Stimulated activated CD4-positive, alpha-beta T cell treated with anti-CD3 and anti-CD28 coated beads, Interleukin-15, amount 100 ng/mL, for 24 hours (primary cell): ENCODE measurements around the gene OTOF.
"Not testable (repeated sequence)": the region's sequence is repeated elsewhere in the genome, so short reads cannot be mapped to it uniquely, and the experiment has no call there.

Source experiments
- DNase-seq: peaks from one replicate; pipeline ENCODE4 v3.0.0-alpha.2; 2020

Gene OTOF

DNA sequence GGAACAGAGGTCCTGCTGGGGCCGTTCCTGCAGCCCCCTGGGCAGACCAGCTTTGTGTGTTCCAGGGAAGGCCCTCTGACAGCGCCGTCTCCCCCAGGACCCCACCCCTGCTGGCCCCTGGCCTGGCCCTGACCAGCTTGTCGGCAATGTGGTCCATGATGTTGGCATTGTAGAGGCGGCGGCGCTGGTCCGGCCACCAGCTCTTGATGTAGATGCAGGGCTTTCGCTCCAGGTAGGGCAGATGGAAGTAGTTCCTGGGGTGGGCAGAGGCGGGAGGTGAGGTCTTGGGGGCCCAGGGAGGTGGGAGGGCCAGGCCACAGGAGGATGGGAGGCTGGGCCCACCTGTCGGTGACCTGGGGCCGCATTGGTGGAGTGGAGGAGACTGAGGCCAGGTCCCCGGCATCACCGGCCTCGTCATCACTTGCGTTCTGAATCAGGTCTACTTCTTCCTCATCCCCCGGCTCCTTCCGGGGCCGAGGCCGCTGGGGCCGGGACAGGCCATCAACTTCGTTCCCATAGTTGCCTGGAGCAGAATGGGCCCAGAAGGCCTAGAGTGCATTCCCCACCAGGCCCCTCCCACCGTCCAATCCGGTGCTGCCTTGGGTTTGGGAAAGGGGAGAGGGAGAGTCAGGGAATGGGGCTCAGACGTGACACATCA, 1.3 kb upstream of the OTOF start:
- DNase-seq = no peak

DNA sequence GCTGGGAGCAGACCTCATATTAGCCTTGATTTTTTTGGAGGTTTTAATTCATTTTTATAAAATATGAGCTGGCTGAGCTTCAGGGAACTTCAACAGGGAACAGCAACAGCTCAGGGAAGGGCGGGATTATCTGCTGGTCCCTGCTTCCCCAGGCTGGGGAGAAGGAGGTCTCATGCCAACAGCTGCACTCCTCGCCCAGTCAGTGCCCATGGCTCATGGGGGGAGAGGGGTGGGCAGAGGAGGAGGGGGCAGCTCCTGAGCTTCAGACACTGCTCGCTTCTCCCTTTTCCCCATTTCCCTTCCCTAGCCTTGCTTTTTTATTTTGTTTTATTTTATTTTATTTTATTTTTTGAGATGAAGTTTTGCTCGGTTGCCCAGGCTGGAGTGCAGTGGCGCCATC, 442 bp upstream of the OTOF start:
- no peak for DNase-seq

DNA sequence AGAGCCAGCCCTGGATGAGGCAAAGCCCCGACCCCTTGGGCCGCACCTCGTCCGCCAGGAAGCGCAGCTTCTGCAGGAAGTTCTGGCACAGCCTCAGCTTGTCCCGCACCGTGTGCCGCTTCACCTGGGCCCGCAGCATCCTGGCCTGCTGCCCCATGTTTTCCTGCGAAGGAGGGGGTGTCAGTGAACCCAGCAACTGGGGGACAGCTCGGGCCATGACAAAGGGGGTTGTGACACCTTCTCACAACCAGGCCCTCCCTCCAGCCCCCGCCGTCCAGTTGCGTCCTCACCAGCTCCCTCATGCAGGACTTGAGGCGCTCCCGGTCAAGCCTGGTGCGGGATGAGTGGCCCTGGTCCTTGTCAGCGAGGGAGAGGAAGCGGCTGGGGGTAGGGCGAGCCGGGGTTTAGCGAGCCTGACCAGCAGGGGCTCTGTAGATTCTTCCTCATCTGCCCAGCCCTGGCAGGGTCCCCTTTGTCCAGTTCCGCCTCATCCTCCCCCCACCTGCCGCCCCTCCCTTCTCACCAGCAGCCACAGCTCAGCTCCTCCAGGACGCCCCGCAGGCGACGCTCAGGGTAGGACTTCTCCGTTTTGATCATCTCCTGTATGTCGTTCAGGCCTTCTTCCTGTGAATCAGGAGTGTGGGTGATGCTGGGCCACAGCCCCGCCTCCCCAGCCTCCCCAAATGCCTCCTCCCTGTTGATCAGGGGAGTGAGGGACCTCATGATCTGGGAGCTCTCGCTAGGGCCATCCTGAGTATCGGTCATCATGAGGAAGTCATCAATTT, 606 bp downstream of the OTOF start:
- peak; percentile 19 for DNase-seq

DNA sequence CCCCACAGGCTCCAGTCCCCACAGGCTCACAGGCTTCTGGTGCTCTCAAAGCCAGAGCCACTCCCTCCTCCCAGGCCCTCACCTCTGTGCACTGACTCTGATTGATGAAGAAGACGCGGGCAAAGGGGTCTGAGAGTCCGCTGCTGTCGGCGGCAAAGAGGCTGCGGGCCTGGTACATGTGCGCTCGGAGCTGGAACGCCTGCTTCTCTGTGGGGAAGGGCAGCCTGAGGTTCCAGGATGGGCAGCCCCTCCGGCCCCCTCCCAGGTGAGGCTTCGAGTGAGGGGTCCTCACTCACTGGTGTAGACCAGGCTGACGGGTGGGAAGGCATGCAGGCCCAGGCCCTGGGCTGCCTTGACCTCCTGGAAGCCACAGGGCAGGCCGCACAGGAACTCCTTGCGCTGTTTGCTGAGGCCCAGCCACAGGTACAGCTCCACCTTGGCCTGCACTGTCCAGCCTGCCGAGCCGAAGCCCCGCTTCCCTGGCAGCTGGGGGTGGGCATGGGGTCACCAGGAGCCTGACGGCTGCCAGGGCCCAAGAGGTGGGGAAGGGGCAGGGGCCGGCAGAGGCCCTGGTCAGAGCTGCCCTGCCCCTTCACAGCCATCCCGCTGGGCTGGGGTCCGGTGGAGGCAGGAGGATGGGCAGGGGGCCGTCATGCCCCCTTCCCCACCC, 2.0 kb downstream of the OTOF start:
- DNase-seq = no peak

DNA sequence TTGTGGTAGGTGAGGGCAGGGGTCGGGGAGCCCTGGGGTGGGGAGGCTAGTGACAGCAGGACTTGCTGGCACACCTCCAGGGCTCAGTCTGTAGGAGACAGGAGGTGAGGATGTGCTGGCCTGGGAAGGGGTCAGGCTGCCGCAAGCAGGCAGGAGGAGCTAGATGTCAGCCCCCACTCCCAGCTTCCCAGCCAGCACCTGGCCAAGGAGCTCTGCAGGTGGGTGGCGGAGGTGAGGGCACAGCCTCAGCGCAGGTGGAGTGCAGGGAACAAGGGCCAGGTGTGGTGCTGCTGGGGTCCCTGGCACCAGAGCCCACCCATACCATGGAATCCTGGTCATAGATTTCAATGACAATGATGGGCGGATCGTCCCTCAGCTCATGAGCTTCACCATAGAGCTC, 2.9 kb downstream of the OTOF start:
- no peak for DNase-seq

DNA sequence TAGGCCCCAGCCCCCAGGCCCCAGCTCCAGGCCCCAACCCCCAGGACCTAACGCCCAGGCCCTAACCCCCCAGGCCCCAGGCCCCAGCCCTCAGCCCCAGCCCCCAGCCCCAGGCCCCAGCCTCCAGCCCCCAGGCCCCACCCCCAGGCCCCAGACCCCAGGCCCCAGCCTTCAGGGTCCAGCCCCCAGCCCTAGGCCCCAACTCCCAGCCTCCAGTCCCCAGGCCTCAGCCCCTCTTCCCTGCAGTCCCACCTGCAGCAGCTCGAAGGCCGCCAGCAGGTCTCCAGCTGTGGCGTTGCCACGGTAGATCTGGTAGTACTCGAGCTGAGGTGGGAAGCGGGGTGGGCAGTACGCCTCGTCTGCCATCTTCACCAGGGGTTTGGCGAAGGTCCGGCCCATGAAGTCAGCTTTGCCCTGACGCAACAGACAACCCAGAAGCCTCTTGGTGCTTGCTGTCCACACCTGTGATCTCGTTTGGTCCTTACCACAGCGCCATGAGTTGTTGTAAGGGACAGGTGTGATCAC, 3.6 kb downstream of the OTOF start:
- no peak for DNase-seq

DNA sequence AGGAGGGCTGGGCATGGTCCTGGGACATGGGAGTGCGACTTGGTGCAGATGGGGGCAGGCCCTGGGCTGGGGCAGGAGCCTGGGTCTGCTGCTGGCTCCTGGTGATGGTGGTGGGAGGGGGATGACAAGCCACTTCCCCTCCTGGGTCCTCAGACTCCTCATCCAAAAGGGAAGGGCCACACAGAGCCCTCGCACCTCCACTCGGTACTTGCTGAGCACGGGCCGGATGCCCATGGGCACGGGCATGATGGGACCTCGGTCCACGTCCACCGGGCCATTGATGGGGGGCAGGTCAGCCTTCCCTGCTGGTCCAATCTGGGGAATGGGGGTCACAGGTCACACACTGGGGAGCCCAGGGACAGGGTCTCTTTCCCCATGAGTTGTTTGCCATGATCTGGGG, 4.1 kb downstream of the OTOF start:
- DNase-seq = no peak

DNA sequence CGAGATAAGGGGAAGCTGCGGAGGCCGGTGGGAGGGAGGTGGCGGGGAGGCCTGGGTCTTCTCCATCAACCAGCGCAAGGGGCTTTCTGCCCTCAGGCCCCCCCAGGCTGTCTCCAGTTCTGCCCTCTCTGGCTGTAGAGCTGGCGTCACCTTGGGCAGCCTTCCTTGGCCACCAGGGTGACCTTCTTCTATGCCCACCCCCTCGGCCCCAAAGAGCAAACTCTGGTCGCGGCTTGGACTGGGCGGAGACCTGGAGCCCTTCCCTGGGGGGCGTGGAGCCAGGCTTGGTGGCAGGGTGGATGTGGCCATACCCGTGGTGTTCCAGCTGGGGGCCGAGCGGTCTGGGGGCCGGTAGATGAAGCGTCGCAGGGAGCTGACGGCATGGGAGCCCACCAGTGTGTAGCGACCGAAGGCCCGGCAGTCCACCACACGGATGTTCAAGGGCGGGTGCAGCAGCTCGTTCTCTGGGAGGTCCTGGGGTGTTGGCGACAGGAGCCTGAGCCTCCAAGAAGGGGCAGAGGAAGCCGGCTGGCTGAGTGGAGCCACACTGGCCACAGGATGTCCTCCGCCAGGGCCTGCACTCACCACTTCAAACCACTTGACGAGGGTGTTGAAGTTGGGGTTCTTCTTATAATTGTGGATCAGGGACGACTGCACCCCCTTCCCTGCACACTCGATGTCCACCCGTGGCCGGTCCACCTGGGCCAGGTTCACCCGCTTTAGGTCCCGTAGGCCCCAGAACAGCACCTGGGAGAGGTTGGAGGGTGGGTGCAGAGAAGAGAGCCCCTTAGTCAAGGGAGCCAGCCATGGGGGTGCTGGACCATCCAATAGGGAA, 4.9 kb downstream of the OTOF start:
- no peak for DNase-seq

DNA sequence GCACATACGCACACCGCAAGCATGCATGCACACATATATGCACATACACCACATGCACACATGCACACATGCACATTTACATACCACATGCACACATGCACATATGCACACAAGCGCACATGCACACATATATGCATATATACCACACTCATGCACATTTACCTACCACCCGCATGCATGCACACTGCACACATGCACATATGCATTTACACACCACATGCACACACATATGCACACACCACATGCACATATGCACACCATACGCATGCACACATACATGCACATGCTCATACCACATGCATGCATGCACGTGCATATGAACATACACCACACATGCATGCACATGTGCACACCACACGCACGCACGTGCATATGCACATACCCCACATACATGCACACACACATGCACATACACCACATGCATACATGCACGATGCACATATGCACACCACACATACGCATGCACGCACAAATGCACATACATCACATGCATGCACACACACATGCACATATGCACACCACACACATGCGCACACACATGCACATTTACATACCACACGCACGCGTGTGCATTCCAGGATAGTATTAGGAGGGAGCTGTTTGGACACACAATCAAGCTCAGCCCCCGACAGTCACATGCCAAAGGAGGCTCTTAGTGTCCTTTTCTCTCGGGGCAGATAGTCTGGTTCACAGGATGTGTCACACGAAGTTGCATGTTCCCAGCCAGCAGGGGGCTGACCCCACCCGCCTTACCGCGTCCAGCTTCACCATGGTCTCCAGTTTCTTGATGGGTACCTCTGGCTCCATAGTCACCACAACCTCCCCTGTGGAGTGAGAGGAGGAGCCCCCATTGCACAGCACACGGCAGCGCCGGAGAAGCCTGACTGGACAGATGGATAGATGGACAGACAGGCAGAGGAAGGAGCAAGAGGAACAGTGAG, 5.9 kb downstream of the OTOF start:
- no peak for DNase-seq

DNA sequence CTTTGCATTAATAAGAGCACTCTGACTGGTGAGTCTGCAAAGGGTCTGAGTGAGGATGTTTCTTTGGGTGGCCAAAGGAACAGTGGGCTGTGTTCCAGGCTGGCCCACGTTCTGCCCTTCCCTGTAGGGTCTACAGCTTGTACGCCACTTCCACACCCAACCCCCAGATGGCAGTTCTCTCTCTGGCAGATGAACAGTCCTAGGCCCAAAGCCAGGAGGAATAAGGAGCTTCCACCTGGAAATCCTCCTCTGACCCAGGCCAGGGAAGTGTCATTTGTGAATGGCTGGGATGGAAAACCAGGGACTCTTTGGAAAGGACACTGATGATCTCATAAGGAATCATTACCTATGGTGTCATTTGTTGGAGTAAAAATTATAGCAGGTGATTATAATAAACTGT, 6.6 kb downstream of the OTOF start:
- DNase-seq = no peak

DNA sequence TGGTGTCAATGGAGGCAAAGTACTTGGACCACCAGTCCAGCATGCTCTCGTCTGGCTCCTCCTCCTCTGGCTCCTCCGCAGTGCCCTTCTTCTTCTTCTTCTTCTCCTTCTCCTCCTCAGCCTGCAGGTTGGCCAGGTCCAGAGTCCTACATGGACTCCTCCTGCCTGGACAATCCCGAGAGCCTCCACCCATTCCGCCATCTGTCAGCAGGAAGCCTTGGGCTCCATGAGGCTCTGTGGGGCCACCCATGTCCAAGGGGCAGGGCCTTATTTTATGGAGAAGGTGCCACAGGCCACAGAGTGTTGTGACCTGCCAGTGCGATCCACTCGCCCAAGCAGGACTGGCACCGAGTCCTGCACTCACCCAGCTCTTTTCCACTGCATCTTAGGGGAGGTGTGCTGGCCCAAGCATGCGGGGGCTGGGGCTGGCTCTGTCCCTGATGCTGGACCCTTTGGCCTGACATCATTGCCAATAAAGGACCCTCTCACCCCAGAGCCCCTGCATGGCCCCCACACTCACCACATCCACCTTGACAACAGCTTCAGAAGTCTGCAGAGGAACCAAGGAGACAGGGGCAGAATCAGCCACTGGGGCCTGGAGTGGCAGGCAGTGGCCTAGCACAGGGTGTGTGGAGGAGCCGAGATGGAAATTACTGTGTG, 7.2 kb downstream of the OTOF start:
- DNase-seq = no peak

DNA sequence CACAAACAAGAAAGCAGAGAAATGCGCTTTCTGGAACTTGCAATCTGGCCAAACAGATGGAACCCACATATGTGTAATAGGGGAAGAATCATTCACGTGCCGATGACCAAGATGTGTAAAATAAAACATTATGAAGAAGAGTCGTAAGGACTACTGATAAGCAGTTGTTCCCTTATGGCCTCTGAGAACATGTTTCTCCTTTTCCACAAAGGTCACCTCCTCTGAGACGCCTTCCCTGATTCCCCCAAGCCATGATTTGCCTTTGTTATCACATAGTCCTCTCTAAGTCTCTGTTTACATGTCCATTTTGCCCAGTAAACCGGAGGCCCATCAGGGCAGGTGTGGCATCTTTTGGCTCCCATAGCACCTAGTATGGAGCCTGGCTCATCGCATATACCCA, 8.0 kb downstream of the OTOF start:
- no peak for DNase-seq

DNA sequence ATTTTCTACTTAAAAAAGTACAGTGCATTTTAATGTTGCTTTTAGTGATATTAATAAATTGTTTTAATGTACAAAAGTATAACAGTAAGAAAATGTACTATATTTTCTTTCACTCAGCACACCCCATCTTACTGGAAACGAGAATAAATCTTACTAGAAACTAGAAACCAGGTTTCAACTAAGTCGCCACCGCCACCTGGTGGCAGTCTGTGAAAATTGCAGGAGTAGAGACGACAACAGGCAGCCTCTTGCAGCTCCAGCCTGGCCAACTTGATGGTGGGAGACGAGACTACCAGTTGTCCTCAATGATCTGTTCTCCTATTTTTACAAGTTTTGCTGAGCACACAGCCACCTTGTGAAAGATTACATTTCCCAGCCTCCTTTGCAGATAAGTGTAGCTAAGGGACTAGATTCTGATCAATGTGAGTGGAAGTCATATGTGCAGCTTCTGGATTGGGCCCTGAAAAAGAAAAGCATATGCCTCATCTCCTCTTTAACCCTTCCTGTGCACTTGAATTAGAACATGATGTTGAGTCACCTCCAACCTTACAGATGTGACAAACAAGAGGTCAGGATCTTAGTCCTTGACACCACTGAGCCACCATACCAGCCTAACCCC, 8.7 kb downstream of the OTOF start:
- DNase-seq = peak; percentile 83

DNA sequence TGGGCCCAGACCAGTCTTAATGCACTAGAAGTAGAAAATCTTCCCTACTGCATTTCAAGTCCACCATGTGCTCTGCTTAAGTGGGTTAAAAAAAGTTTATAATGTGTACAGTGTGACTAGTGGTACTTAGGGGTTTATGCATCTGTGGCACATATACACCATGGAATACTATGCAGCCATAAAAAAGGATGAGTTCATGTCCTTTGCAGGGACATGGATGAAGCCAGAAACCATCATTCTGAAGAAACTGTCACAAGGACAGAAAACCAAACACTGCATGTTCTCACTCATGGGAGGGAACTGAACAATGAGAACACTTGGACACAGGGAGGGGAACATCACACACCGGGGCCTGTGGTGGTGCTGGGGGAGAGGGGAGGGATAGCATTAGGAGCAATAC, 9.4 kb downstream of the OTOF start:
- not testable (repeated sequence) for DNase-seq

DNA sequence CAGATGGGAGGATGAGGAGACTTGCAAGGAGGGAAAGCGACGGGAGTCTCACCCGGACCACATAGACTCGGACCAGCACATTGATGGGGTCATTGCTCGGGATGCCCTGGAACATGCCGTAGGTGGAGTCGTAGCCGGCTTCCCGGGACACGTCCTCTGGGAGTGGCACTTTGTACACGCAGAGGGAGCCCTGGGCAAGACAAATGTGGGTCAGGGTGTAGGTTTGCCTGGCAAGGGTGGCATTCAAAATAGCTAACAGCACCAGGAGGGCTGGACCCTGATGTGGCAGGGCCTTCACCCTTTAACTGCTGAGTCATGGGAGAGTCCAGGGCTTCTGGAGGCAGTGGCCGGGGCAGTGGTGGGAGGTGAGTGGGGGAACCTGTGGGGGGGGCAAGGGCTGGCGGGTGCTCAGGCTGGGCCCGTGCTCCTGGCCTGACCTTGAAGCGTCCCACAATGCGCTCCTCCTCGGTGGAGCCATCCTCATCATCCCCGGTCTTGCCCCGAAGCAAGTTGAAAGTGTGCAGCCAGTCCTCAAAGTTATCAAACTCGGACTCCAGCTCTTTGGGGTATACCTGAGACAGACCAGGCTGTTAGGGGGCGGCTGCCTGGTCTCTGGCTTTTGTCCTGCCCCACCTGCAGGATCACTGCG, 11.1 kb downstream of the OTOF start:
- DNase-seq = no peak

DNA sequence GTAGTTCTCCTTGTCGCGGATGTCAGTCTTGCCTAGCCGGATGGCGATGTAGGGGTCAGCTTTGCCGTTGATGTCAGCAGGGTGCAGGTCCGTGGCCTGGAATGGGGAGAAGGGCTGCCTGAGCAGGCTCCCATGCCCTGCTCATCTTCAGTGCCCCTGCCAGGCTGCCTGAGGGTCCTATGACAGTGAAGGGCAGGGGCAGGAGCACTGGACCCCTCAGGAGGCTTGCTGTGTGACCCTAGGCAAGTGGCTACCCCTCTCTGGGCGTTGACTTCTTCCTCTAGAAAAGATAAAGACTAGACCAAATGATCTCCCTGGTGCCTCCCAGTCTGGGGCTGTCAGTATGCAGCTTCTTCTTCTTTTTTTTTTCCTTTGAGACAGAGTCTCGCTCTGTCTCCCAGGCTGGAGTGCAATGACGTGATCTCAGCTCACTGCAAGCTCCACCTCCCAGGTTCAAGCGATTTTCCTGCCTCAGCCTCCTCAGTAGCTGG, 11.9 kb downstream of the OTOF start:
- DNase-seq = no peak

DNA sequence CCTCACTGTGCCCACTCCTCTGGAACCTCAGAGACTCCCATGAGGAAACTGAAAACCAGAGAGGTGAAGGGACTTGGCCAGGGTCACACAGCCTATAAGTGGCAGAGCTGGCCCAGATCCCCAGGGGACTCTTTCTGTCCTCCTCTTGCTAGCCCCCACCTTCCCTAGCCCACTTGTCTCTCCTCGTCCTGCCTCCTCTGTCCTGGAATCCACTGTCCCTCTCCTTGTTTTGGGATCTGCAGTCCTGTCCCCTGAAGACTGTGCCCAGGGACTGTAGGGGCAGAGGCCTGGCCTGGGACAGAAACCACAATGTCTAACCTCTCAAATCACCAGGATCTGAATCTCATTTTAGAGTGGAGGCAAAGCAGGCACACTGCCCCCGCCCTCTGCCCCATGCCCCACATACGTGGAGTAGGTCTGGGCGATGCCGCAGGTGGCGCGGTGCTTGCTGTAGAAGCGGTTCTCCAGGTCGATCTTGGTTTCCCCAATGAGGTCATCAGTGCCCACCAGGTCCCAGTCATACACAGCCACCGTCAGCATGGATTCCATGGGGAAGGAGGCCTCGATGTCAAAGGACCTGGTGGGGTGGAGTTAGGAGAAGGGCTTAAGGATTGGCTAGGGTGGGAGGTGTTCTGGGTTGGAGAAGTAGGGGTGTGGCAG, 12.5 kb downstream of the OTOF start:
- no peak for DNase-seq

DNA sequence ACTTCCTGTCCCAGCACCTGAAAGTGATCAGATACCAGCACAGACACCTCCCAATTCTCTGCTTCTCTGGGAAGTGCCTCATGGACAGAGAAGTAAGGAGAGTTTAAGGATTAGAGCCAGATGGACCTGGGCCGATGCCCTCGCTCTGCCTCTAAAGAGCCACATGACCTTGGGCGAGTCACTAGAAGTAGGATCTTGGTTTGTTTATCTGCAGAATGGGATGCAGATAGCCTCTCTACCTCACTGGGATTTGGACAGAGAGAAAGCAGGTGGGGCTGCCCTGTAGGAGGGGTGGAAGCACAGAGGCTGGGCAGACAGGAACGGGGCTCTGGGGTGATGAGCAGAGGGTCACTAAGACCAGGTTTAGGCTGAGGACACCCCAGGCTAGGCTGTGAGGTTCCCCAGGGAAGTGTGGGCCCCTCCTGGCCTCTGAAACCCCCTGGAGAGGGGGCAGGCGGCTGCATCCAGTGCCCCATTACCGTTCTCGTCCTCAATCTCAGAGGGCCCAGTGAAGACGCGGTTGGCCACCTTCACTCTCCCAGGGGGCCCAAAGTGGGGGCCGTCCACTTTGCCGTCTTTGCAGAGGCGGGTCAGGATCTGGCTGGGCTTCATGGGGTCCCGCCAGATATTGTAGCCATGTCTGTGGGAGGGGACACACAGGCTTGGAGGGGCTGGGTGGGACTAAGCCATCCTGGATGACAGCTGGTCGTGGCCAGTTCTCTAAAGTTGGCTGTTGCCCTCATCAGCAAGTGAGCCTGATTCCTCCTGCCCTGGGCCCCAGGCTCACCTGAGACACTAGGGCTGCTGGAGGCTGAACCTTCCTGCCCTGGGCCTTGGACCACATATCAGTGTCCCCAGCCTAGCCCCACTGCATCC, 13.3 kb downstream of the OTOF start:
- no peak for DNase-seq
